Esophagus mucosa (tissue), 1 donor: ENCODE measurements around the gene ESM1. TPM values are rescaled to one million over a fixed set of nuclear protein-coding genes. Genes with fewer than 3 reads are reported as not detected.
"Not testable (repeated sequence)": the region's sequence is repeated elsewhere in the genome, so short reads cannot be mapped to it uniquely, and the experiment has no call there.

Source experiments
- ATAC-seq: fragments of 200-7000 bp; cut with Tn5 transposase; one replicate; pipeline ENCODE4 v1.9.1; 2020
- total RNA-seq: library from RNA; stranded (reverse); gene quantifications from one replicate; pipeline ENCODE4 v1.2.4, GENCODE V29; 2023
- donor health status: DM: yes; HTN: yes; CAD: no.

The ESM1 gene
- total RNA-seq: not detected

- peak; percentile 18 for ATAC-seq
Measured at GRCh38 chr5:54985301-54986268, at the start of gene ESM1. Gene ESM1 (minus strand): TSS chr5:54985593. CDS start chr5:54985517, 76 bp downstream.

- no peak for ATAC-seq
Measured at GRCh38 chr5:55033568-55033967, 48.2 kb upstream of the ESM1 start.

- no peak for ATAC-seq
Measured at GRCh38 chr5:55031492-55031891, 46.1 kb upstream of the ESM1 start.

GRCh38 chr5:55030676-55031369 lies 45.4 kb upstream of the ESM1 start:
- no peak for ATAC-seq

- no peak for ATAC-seq
Measured at GRCh38 chr5:55030220-55030619, 44.8 kb upstream of the ESM1 start.

GRCh38 chr5:55027595-55027994 lies 42.2 kb upstream of the ESM1 start:
- ATAC-seq: no peak

GRCh38 chr5:55022450-55022849 lies 37.1 kb upstream of the ESM1 start:
- ATAC-seq: no peak

GRCh38 chr5:55021821-55022220 lies 36.4 kb upstream of the ESM1 start:
- ATAC-seq: no peak

GRCh38 chr5:55021410-55021809 lies 36.0 kb upstream of the ESM1 start:
- ATAC-seq: no peak

GRCh38 chr5:55010149-55010548 lies 24.8 kb upstream of the ESM1 start:
- ATAC-seq: not testable (repeated sequence)

GRCh38 chr5:55004729-55005128 lies 19.3 kb upstream of the ESM1 start:
- no peak for ATAC-seq

- ATAC-seq: no peak
Measured at GRCh38 chr5:55003432-55004065, 18.2 kb upstream of the ESM1 start.

GRCh38 chr5:55002166-55002565 lies 16.8 kb upstream of the ESM1 start:
- not testable (repeated sequence) for ATAC-seq

GRCh38 chr5:54997081-54997480 lies 11.7 kb upstream of the ESM1 start:
- ATAC-seq: no peak

GRCh38 chr5:54996466-54996865 lies 11.1 kb upstream of the ESM1 start:
- no peak for ATAC-seq

- no peak for ATAC-seq
Measured at GRCh38 chr5:54995168-54995567, 9.8 kb upstream of the ESM1 start.

GRCh38 chr5:54994628-54995027 lies 9.2 kb upstream of the ESM1 start:
- ATAC-seq: no peak

GRCh38 chr5:54993318-54993717 lies 7.9 kb upstream of the ESM1 start:
- ATAC-seq: no peak

- no peak for ATAC-seq
Measured at GRCh38 chr5:54991416-54991815, 6.0 kb upstream of the ESM1 start.

GRCh38 chr5:54990841-54991258 lies 5.5 kb upstream of the ESM1 start:
- no peak for ATAC-seq

GRCh38 chr5:54988817-54989216 lies 3.4 kb upstream of the ESM1 start:
- ATAC-seq: no peak

GRCh38 chr5:54988218-54988617 lies 2.8 kb upstream of the ESM1 start:
- no peak for ATAC-seq

GRCh38 chr5:54986269-54986654 lies 869 bp upstream of the ESM1 start:
- no peak for ATAC-seq
